ENCODE results near the gene CAPN10.

DNA sequence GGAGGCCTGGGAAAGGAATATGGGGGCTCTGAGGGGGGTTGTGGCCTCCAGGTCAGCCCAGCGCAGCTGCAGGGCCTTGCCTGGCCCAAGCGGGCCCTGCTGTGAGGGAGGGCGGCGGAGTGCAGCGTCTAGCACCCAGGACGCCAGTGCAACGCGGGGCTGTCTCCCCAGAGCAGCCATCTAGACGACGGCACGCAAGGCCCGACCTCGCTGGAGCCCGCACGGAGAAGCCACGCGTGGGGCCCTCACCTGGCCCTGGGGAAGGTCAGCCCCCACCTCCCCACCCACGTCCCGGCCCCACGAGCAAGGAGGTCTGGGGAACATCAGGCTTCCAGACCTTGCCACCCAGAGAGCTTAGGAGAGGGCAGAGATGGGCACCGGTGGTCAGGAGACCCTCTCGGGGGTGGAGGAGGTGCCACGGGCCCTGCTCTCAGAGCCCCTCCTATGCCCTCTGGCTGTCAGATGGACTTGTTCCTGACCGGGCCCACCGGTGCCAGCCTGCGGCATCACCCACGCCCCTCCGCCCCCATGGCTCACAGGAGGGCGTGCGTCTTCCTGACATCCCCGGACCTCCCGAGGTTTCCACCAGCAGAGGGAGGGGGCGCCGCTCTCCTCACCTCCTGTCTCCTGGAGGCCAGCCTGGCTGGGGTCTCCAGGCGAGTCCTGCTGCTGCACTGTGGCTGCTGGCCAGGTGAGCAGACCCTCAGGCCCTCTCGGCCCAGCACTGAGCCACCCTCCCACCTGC is 55.7 kb downstream of the CAPN10 start:
- TF ChIP-seq, protein P1, sequence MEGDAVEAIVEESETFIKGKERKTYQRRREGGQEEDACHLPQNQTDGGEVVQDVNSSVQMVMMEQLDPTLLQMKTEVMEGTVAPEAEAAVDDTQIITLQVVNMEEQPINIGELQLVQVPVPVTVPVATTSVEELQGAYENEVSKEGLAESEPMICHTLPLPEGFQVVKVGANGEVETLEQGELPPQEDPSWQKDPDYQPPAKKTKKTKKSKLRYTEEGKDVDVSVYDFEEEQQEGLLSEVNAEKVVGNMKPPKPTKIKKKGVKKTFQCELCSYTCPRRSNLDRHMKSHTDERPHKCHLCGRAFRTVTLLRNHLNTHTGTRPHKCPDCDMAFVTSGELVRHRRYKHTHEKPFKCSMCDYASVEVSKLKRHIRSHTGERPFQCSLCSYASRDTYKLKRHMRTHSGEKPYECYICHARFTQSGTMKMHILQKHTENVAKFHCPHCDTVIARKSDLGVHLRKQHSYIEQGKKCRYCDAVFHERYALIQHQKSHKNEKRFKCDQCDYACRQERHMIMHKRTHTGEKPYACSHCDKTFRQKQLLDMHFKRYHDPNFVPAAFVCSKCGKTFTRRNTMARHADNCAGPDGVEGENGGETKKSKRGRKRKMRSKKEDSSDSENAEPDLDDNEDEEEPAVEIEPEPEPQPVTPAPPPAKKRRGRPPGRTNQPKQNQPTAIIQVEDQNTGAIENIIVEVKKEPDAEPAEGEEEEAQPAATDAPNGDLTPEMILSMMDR (IDR thresholded peaks at IDR 0.05; ENCODE audit: borderline replicate concordance, extremely low read depth, low read length, poor library complexity, severe bottlenecking), result no peak
- no peak for TF ChIP-seq EZH2 (IDR thresholded peaks at IDR 0.05; ENCODE audit: borderline replicate concordance, low read depth, low read length, severe bottlenecking)
